Immature natural killer cell (primary cell): ENCODE data around the gene INTS4. TPM values are rescaled to one million over a fixed set of nuclear protein-coding genes. Genes with fewer than 3 reads are reported as not detected.
A peak's percentile ranks its signal among the peaks of the same experiment; 100 is the strongest.
"Not testable (repeated sequence)": the region's sequence is repeated elsewhere in the genome, so short reads cannot be mapped to it uniquely, and the experiment has no call there.

Experiments used
- DNase-seq, 3 donors: peaks; one replicate each; pipeline ENCODE4 v3.0.0; 2022; ENCODE audit warnings: mixed read lengths in 1 of 3
- H3K27ac Mint-ChIP-seq, 6 donors: one replicate each; pipeline ENCODE4 v1.8.0; 2020; ENCODE audit warnings: mixed read lengths in 6 of 6, mild to moderate bottlenecking in 5 of 6, inconsistent platforms in 4 of 6, moderate library complexity in 3 of 6
- H3K27me3 Mint-ChIP-seq, 3 donors: one replicate each; pipeline ENCODE4 v1.8.0; 2020 to 2021; ENCODE audit warnings: low read depth in 3 of 3, mild to moderate bottlenecking in 3 of 3, mixed read lengths in 3 of 3, moderate library complexity in 3 of 3, inconsistent platforms in 1 of 3
- H3K36me3 Mint-ChIP-seq, 3 donors: one replicate each; pipeline ENCODE4 v1.8.0; 2020; ENCODE audit warnings: mixed read lengths in 3 of 3, inconsistent platforms in 2 of 3, mild to moderate bottlenecking in 2 of 3
- H3K4me1 Mint-ChIP-seq, 2 donors: one replicate each; pipeline ENCODE4 v1.8.0; 2020; ENCODE audit warnings: inconsistent platforms in 2 of 2, mild to moderate bottlenecking in 2 of 2, mixed read lengths in 2 of 2, moderate library complexity in 1 of 2
- H3K4me3 Mint-ChIP-seq, 5 donors: one replicate each; pipeline ENCODE4 v1.8.0; 2020; ENCODE audit warnings: mild to moderate bottlenecking in 5 of 5, mixed read lengths in 5 of 5, inconsistent platforms in 3 of 5, moderate library complexity in 3 of 5
- H3K9me3 Mint-ChIP-seq, 6 donors: one replicate each; pipeline ENCODE4 v1.8.0; 2020; ENCODE audit warnings: mild to moderate bottlenecking in 6 of 6, mixed read lengths in 6 of 6, inconsistent platforms in 4 of 6, moderate library complexity in 3 of 6
- polyA plus RNA-seq, 3 donors: library from polyadenylated mRNA; unstranded; fragments of 300-500 nt; fragmentation: Illumina TruSeq; gene quantifications; one replicate each; pipeline ENCODE4 v1.2.3, GENCODE V29; 2021

INTS4 gene
- 10 to 100 TPM; 27.1 to 57.8 (median 42.4) TPM for polyA plus RNA-seq

GRCh38 chr11:77994434-77995362 is at the start of gene INTS4:
INTS4 (minus strand) TSS chr11:77994668; CDS start chr11:77994643, 25 bp downstream.
- peak; percentile 95 to 97 (median 96) for DNase-seq
- Mint-ChIP-seq H3K4me3 (peak within 1 kb of the TSS; percentile 94 to 99 (median 98)), H3K9me3 (no peaks in the 10 kb centered on the region), H3K36me3 (peaks cover 0 to 4% (median 4%) of the 10 kb centered on the region in 3 donors), H3K27me3 (peaks cover 2 to 8% (median 5%) of the 10 kb centered on the region in 3 donors), H3K4me1 (peaks cover 24 to 40% of the 10 kb centered on the region in 2 donors), H3K27ac (peak within 1 kb of the TSS; percentile 96 to 99 (median 98))

GRCh38 chr11:78041843-78042440 is 47.5 kb upstream of the INTS4 start:
- Mint-ChIP-seq H3K4me3 (peak overlapping the region in 1 of 5 donors; percentile 47), H3K27ac (peak overlapping the region in 2 of 6 donors; percentile 48 to 52), H3K9me3 (peaks cover 0 to 2% (median 0%) of the 10 kb centered on the region in 6 donors), H3K4me1 (peaks cover 23 to 24% of the 10 kb centered on the region in 2 donors), H3K27me3 (peaks cover 1 to 2% (median 2%) of the 10 kb centered on the region in 3 donors), H3K36me3 (no peaks in the 10 kb centered on the region)
- DNase-seq = no peak

- not testable (repeated sequence) for H3K27me3 Mint-ChIP-seq, H3K36me3 Mint-ChIP-seq, H3K9me3 Mint-ChIP-seq, DNase-seq
- Mint-ChIP-seq H3K4me1 (peaks cover 23% of the 10 kb centered on the region in 2 donors), H3K4me3 (peak overlapping the region in 1 of 5 donors; percentile 47), H3K27ac (peak overlapping the region in 2 of 6 donors; percentile 48 to 52)
Measured at GRCh38 chr11:78041380-78041719, 46.9 kb upstream of the INTS4 start.

- Mint-ChIP-seq H3K4me3 (no peak overlapping the region), H3K36me3 (no peaks in the 10 kb centered on the region), H3K27me3 (peaks cover 1 to 2% (median 2%) of the 10 kb centered on the region in 3 donors), H3K4me1 (peaks cover 18 to 20% of the 10 kb centered on the region in 2 donors), H3K9me3 (no peaks in the 10 kb centered on the region), H3K27ac (peak overlapping the region in 2 of 6 donors; percentile 34 to 87)
- no peak for DNase-seq
Measured at GRCh38 chr11:78040691-78041379, 46.4 kb upstream of the INTS4 start.

GRCh38 chr11:78039919-78040671 is 45.6 kb upstream of the INTS4 start:
- Mint-ChIP-seq H3K27me3 (peaks cover 2 to 4% (median 3%) of the 10 kb centered on the region in 3 donors), H3K27ac (peak overlapping the region; percentile 81 to 94 (median 88)), H3K4me3 (peak overlapping the region; percentile 63 to 84 (median 82)), H3K4me1 (peaks cover 13 to 18% of the 10 kb centered on the region in 2 donors), H3K9me3 (no peaks in the 10 kb centered on the region), H3K36me3 (no peaks in the 10 kb centered on the region)
- DNase-seq = peak; percentile 25 to 37 (median 26)

- no peaks in the 10 kb centered on the region for H3K36me3 Mint-ChIP-seq
- H3K27ac Mint-ChIP-seq = peak overlapping the region; percentile 81 to 94 (median 88)
- peaks cover 13 to 18% of the 10 kb centered on the region in 2 donors for H3K4me1 Mint-ChIP-seq
- peak overlapping the region in 4 of 5 donors; percentile 64 to 84 (median 82) for H3K4me3 Mint-ChIP-seq
- H3K27me3 Mint-ChIP-seq = peaks cover 2 to 4% (median 3%) of the 10 kb centered on the region in 3 donors
- H3K9me3 Mint-ChIP-seq = no peaks in the 10 kb centered on the region
- no peak for DNase-seq
Measured at GRCh38 chr11:78039391-78039918, 45.0 kb upstream of the INTS4 start.

GRCh38 chr11:78038697-78039313 is 44.3 kb upstream of the INTS4 start:
- Mint-ChIP-seq H3K4me1 (peaks cover 13 to 18% of the 10 kb centered on the region in 2 donors), H3K27me3 (peaks cover 2 to 4% (median 3%) of the 10 kb centered on the region in 3 donors), H3K27ac (no peak overlapping the region), H3K4me3 (no peak overlapping the region), H3K36me3 (no peaks in the 10 kb centered on the region), H3K9me3 (no peaks in the 10 kb centered on the region)
- DNase-seq = no peak

- peaks cover 13 to 18% of the 10 kb centered on the region in 2 donors for H3K4me1 Mint-ChIP-seq
- no peak overlapping the region for H3K27ac Mint-ChIP-seq
- no peak for DNase-seq
- no peaks in the 10 kb centered on the region for H3K9me3 Mint-ChIP-seq
- H3K36me3 Mint-ChIP-seq = no peaks in the 10 kb centered on the region
- H3K4me3 Mint-ChIP-seq = no peak overlapping the region
- peaks cover 0 to 4% (median 3%) of the 10 kb centered on the region in 3 donors for H3K27me3 Mint-ChIP-seq
Measured at GRCh38 chr11:78037825-78038620, 43.6 kb upstream of the INTS4 start.

GRCh38 chr11:78037056-78037455 is 42.6 kb upstream of the INTS4 start:
- H3K27me3 Mint-ChIP-seq = peaks cover 0 to 4% (median 3%) of the 10 kb centered on the region in 3 donors
- H3K4me3 Mint-ChIP-seq = no peak overlapping the region
- peaks cover 13 to 18% of the 10 kb centered on the region in 2 donors for H3K4me1 Mint-ChIP-seq
- no peaks in the 10 kb centered on the region for H3K9me3 Mint-ChIP-seq
- H3K27ac Mint-ChIP-seq = no peak overlapping the region
- H3K36me3 Mint-ChIP-seq = no peaks in the 10 kb centered on the region
- DNase-seq = no peak

- no peak overlapping the region for H3K4me3 Mint-ChIP-seq
- H3K9me3 Mint-ChIP-seq = no peaks in the 10 kb centered on the region
- no peak for DNase-seq
- no peaks in the 10 kb centered on the region for H3K36me3 Mint-ChIP-seq
- H3K27ac Mint-ChIP-seq = peak overlapping the region in 1 of 6 donors; percentile 4
- peaks cover 13 to 15% of the 10 kb centered on the region in 2 donors for H3K4me1 Mint-ChIP-seq
- peaks cover 0 to 4% (median 3%) of the 10 kb centered on the region in 3 donors for H3K27me3 Mint-ChIP-seq
Measured at GRCh38 chr11:78036313-78036712, 41.8 kb upstream of the INTS4 start.

- H3K4me3 Mint-ChIP-seq = no peak overlapping the region
- H3K27me3 Mint-ChIP-seq = peaks cover 0 to 3% (median 2%) of the 10 kb centered on the region in 3 donors
- H3K27ac Mint-ChIP-seq = no peak overlapping the region
- H3K36me3 Mint-ChIP-seq = no peaks in the 10 kb centered on the region
- no peaks in the 10 kb centered on the region for H3K9me3 Mint-ChIP-seq
- H3K4me1 Mint-ChIP-seq = peaks cover 3 to 6% of the 10 kb centered on the region in 2 donors
- no peak for DNase-seq
Measured at GRCh38 chr11:78034623-78035022, 40.2 kb upstream of the INTS4 start.

GRCh38 chr11:78033040-78033439 is 38.6 kb upstream of the INTS4 start:
- Mint-ChIP-seq H3K4me1 (peaks cover 0 to 2% of the 10 kb centered on the region in 2 donors), H3K4me3 (no peak overlapping the region), H3K9me3 (no peaks in the 10 kb centered on the region), H3K27me3 (peaks cover 0 to 4% (median 2%) of the 10 kb centered on the region in 3 donors), H3K27ac (no peak overlapping the region), H3K36me3 (no peaks in the 10 kb centered on the region)
- no peak for DNase-seq
